ENCODE data around the gene STXBP2.

The STXBP2 gene

DNA sequence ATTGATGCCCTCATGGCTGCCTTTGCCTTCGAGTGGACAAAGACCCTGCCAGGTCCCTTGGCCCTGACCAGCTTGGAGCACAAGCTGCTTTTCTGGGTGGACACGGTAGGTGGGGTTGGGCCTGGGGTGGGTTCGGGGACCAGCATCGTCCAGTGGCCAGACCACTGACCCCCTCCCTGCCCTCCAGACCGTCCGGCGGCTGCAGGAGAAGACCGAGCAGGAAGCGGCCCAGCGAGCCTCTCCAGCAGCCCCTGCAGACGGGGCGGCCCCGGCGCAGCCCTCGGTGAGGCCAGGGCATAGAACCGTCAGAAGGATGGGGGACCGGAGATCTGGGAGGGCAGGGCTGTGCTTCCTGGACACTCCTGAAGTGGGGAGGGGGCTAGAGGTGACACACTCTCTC is 30.6 kb upstream of the STXBP2 start:
- peak overlapping the region; percentile 41 for H2BK12ac ChIP-seq (ENCODE audit: low read length)
- H3K36me3 ChIP-seq (replicated peaks in 1 of 2; ENCODE audit: control insufficient read depth in 2 of 2, insufficient read depth in 2 of 2, low read length in 2 of 2) = peaks cover 0 to 5% of the 10 kb centered on the region in 2 donors
- no peak overlapping the region for H3K4me2 ChIP-seq (ENCODE audit: insufficient read depth, low read length, poor library complexity, severe bottlenecking)
- peak overlapping the region in 1 of 2 donors; percentile 29 for H3K4me3 ChIP-seq (ENCODE audit: low read length in 2 of 2)
- H3K4ac ChIP-seq (ENCODE audit: low read length) = no peak overlapping the region
- H2BK15ac ChIP-seq (ENCODE audit: low read length) = no peak overlapping the region
- H3K79me1 ChIP-seq (ENCODE audit: low read depth, low read length) = peaks cover 2% of the 10 kb centered on the region
- no peak overlapping the region for H3K27ac ChIP-seq (replicated peaks; ENCODE audit: low read length)
- no peaks in the 10 kb centered on the region for H3K4me1 ChIP-seq (ENCODE audit: control insufficient read depth in 2 of 2, insufficient read depth in 1 of 2, low read depth in 1 of 2, low read length in 2 of 2)
- H3K9ac ChIP-seq (ENCODE audit: low read depth, low read length, poor library complexity) = peak overlapping the region; percentile 21
- H3K18ac ChIP-seq (ENCODE audit: low read length) = no peak overlapping the region
- DNase-seq (ENCODE audit: low spot score) = no peak
- H2BK120ac ChIP-seq (ENCODE audit: low read depth, low read length) = no peak overlapping the region
- no peak overlapping the region for H3K14ac ChIP-seq (ENCODE audit: low read length)
- H3K23ac ChIP-seq (ENCODE audit: low read depth, low read length, poor library complexity) = peak overlapping the region; percentile 65
- no peak overlapping the region for H4K91ac ChIP-seq (ENCODE audit: low read depth, low read length, poor library complexity)
- no peak overlapping the region for H2AK5ac ChIP-seq (ENCODE audit: low read depth, low read length)
- no peak overlapping the region for H4K8ac ChIP-seq (ENCODE audit: low read depth, low read length)
- H2BK5ac ChIP-seq (ENCODE audit: low read length) = no peak overlapping the region
- no peaks in the 10 kb centered on the region for H3K27me3 ChIP-seq (ENCODE audit: control insufficient read depth in 3 of 3, insufficient read depth in 3 of 3, low read depth in 1 of 3, low read length in 3 of 3)
- H2AFZ ChIP-seq (ENCODE audit: low read length) = no peak overlapping the region
- H3K9me3 ChIP-seq (replicated peaks in 1 of 2; ENCODE audit: control insufficient read depth in 2 of 2, insufficient read depth in 1 of 2, low read depth in 1 of 2, low read length in 2 of 2) = no peaks in the 10 kb centered on the region
- no CpG with 5 or more reads among the region's 17 CpGs for WGBS, 2 donors (ENCODE audit: extremely low coverage in 2 of 2, insufficient read length in 2 of 2, insufficient replicate concordance in 1 of 2)

DNA sequence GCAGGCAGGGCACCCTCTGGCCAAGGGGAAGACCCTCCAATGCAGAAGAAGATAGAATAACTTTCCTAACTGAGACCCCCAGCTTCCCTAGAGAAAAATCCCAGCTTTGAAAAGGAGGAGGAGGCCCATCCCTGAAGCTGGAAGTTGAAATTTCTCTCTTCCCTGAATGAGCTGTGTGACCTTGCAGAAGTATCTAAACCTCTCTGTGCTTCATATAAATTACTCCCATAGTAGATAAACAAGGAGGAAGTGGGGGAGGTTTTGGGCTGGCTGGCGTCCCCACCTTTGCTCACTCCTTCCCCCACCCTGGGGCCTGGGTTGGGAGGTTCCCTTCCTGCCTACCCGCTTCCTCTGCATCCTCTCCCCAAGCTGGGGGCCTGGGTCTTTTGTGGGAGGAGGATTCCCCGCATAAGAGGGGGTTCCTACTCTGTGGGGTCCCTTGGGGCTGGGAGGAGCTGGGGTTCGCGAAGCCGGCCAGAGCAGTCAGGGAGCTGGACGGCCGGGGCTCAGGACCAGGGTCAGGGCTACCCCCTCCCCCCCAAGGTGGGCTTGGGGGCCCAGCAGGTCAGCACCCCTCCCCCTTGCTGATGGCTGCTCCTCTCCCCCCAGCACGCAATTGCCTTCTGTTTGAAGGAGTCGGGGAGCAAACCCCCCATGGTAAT is 29.6 kb upstream of the STXBP2 start:
- Histone ChIP-seq H3K4me1 (ENCODE audit: control insufficient read depth in 2 of 2, insufficient read depth in 1 of 2, low read depth in 1 of 2, low read length in 2 of 2) (no peaks in the 10 kb centered on the region), H2AFZ (ENCODE audit: low read length) (no peak overlapping the region), H3K14ac (ENCODE audit: low read length) (no peak overlapping the region), H3K79me1 (ENCODE audit: low read depth, low read length) (peaks cover 2% of the 10 kb centered on the region), H2BK120ac (ENCODE audit: low read depth, low read length) (no peak overlapping the region), H3K23ac (ENCODE audit: low read depth, low read length, poor library complexity) (no peak overlapping the region), H3K36me3 (replicated peaks in 1 of 2; ENCODE audit: control insufficient read depth in 2 of 2, insufficient read depth in 2 of 2, low read length in 2 of 2) (peaks cover 1 to 7% of the 10 kb centered on the region in 2 donors), H3K4ac (ENCODE audit: low read length) (no peak overlapping the region), H3K27ac (replicated peaks; ENCODE audit: low read length) (no peak overlapping the region), H2BK15ac (ENCODE audit: low read length) (no peak overlapping the region), H3K9me3 (replicated peaks in 1 of 2; ENCODE audit: control insufficient read depth in 2 of 2, insufficient read depth in 1 of 2, low read depth in 1 of 2, low read length in 2 of 2) (no peaks in the 10 kb centered on the region), H4K8ac (ENCODE audit: low read depth, low read length) (no peak overlapping the region), H3K18ac (ENCODE audit: low read length) (no peak overlapping the region), H4K91ac (ENCODE audit: low read depth, low read length, poor library complexity) (no peak overlapping the region), H3K4me2 (ENCODE audit: insufficient read depth, low read length, poor library complexity, severe bottlenecking) (no peak overlapping the region), H2BK12ac (ENCODE audit: low read length) (no peak overlapping the region), H2BK5ac (ENCODE audit: low read length) (peak overlapping the region; percentile 24), H2AK5ac (ENCODE audit: low read depth, low read length) (no peak overlapping the region), H3K27me3 (ENCODE audit: control insufficient read depth in 3 of 3, insufficient read depth in 3 of 3, low read depth in 1 of 3, low read length in 3 of 3) (no peaks in the 10 kb centered on the region), H3K4me3 (ENCODE audit: low read length in 2 of 2) (no peak overlapping the region), H3K9ac (ENCODE audit: low read depth, low read length, poor library complexity) (no peak overlapping the region)
- WGBS, 2 donors (ENCODE audit: extremely low coverage in 2 of 2, insufficient read length in 2 of 2, insufficient replicate concordance in 1 of 2) = no CpG with 5 or more reads among the region's 10 CpGs
- DNase-seq (ENCODE audit: low spot score) = no peak

DNA sequence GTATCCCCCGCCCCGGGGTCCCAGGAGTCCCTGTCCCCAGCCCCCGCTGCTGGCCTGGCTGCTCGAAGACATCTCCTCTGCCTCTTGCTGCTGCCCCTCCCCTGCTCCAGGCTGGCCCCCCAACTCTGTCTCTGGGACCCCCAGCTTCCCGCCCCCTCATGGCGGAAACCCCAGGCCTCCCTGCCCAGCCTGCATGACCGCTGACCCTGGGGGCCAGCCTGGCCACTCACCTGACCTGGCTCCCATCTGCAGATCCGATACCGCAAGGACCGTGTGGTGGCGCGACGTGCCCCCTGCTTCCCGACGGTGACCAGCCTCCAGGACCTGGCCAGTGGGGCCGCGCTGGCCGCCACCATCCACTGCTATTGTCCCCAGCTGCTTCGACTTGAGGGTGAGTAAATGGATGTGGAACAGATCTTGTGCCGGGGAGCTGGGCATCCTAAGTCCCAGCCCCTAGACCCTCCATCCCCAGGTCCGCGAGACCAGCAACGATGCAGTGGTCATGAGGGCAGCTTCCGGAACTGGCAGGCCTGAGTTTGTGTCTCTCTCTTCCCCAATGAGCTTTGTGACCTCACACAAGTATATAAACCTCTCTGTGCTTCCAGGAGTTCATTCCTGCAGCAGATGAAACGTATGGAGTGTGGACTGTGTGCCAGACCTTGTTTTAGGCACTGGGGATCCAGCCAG is 28.9 kb upstream of the STXBP2 start:
- no CpG with 5 or more reads among the region's 25 CpGs for WGBS, 2 donors (ENCODE audit: extremely low coverage in 2 of 2, insufficient read length in 2 of 2, insufficient replicate concordance in 1 of 2)

DNA sequence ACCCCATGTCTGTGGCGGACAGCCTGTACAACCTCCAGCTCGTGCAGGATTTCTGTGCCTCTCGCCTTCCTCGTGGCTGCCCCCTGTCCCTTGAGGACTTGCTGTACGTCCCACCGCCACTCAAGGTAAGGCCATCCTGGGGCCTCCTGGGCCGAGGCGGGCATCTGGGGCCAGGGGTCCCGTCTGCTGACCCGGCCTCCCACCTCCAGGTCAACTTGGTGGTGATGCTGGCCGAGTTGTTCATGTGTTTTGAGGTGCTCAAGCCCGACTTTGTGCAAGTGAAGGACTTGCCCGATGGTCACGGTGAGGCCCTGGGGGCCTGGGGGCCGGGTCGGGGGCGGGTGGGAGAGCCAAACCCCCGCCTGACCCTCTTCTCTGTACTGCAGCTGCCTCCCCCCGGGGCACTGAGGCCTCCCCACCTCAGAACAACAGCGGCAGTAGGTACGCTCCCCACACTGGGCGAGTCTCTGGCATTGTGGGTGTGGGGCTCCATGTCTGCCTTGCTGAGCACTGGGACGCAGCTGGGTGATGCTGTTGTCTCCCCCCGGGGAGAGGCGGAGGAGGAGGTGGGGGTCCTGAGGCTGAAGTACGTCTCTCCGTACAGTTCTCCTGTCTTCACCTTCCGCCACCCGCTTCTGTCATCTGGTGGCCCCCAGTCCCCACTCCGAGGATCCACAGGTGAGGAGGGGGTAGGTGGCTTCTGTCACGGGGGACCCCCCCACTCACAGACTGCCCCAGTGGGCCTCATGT is 26.2 kb upstream of the STXBP2 start:
- Histone ChIP-seq H3K23ac (ENCODE audit: low read depth, low read length, poor library complexity) (no peak overlapping the region), H3K4ac (ENCODE audit: low read length) (no peak overlapping the region), H3K4me1 (ENCODE audit: control insufficient read depth in 2 of 2, insufficient read depth in 1 of 2, low read depth in 1 of 2, low read length in 2 of 2) (no peaks in the 10 kb centered on the region), H3K27me3 (ENCODE audit: control insufficient read depth in 3 of 3, insufficient read depth in 3 of 3, low read depth in 1 of 3, low read length in 3 of 3) (no peaks in the 10 kb centered on the region), H3K36me3 (replicated peaks in 1 of 2; ENCODE audit: control insufficient read depth in 2 of 2, insufficient read depth in 2 of 2, low read length in 2 of 2) (peaks cover 3 to 11% of the 10 kb centered on the region in 2 donors), H3K9me3 (replicated peaks in 1 of 2; ENCODE audit: control insufficient read depth in 2 of 2, insufficient read depth in 1 of 2, low read depth in 1 of 2, low read length in 2 of 2) (no peaks in the 10 kb centered on the region), H2BK15ac (ENCODE audit: low read length) (no peak overlapping the region), H3K18ac (ENCODE audit: low read length) (no peak overlapping the region), H3K9ac (ENCODE audit: low read depth, low read length, poor library complexity) (no peak overlapping the region), H3K79me1 (ENCODE audit: low read depth, low read length) (peaks cover 2% of the 10 kb centered on the region), H2AFZ (ENCODE audit: low read length) (no peak overlapping the region), H4K91ac (ENCODE audit: low read depth, low read length, poor library complexity) (no peak overlapping the region), H3K4me2 (ENCODE audit: insufficient read depth, low read length, poor library complexity, severe bottlenecking) (no peak overlapping the region), H2BK120ac (ENCODE audit: low read depth, low read length) (no peak overlapping the region), H3K4me3 (ENCODE audit: low read length in 2 of 2) (no peak overlapping the region), H2BK12ac (ENCODE audit: low read length) (peak overlapping the region; percentile 10), H2BK5ac (ENCODE audit: low read length) (no peak overlapping the region), H3K27ac (replicated peaks; ENCODE audit: low read length) (no peak overlapping the region), H3K14ac (ENCODE audit: low read length) (no peak overlapping the region), H4K8ac (ENCODE audit: low read depth, low read length) (no peak overlapping the region), H2AK5ac (ENCODE audit: low read depth, low read length) (no peak overlapping the region)
- no peak for DNase-seq (ENCODE audit: low spot score)
- WGBS, 2 donors (ENCODE audit: extremely low coverage in 2 of 2, insufficient read length in 2 of 2, insufficient replicate concordance in 1 of 2) = no CpG with 5 or more reads among the region's 31 CpGs

More for the DNA sequence above, 28.9 kb upstream of the STXBP2 start:
- no peak overlapping the region for H3K27ac ChIP-seq (replicated peaks; ENCODE audit: low read length)
- H3K79me1 ChIP-seq (ENCODE audit: low read depth, low read length) = peaks cover 2% of the 10 kb centered on the region
- no peak overlapping the region for H2AK5ac ChIP-seq (ENCODE audit: low read depth, low read length)
- H3K14ac ChIP-seq (ENCODE audit: low read length) = no peak overlapping the region
- H3K4ac ChIP-seq (ENCODE audit: low read length) = no peak overlapping the region
- H4K91ac ChIP-seq (ENCODE audit: low read depth, low read length, poor library complexity) = no peak overlapping the region
- H4K8ac ChIP-seq (ENCODE audit: low read depth, low read length) = no peak overlapping the region
- H3K18ac ChIP-seq (ENCODE audit: low read length) = no peak overlapping the region
- no peak overlapping the region for H3K4me3 ChIP-seq (ENCODE audit: low read length in 2 of 2)
- H3K27me3 ChIP-seq (ENCODE audit: control insufficient read depth in 3 of 3, insufficient read depth in 3 of 3, low read depth in 1 of 3, low read length in 3 of 3) = no peaks in the 10 kb centered on the region
- H3K4me1 ChIP-seq (ENCODE audit: control insufficient read depth in 2 of 2, insufficient read depth in 1 of 2, low read depth in 1 of 2, low read length in 2 of 2) = no peaks in the 10 kb centered on the region
- no peaks in the 10 kb centered on the region for H3K9me3 ChIP-seq (replicated peaks in 1 of 2; ENCODE audit: control insufficient read depth in 2 of 2, insufficient read depth in 1 of 2, low read depth in 1 of 2, low read length in 2 of 2)
- peak overlapping the region; percentile 24 for H2BK5ac ChIP-seq (ENCODE audit: low read length)
- no peak for DNase-seq (ENCODE audit: low spot score)
- H3K9ac ChIP-seq (ENCODE audit: low read depth, low read length, poor library complexity) = no peak overlapping the region
- peaks cover 3 to 7% of the 10 kb centered on the region in 2 donors for H3K36me3 ChIP-seq (replicated peaks in 1 of 2; ENCODE audit: control insufficient read depth in 2 of 2, insufficient read depth in 2 of 2, low read length in 2 of 2)
- peak overlapping the region; percentile 22 for H2BK12ac ChIP-seq (ENCODE audit: low read length)
- H2BK120ac ChIP-seq (ENCODE audit: low read depth, low read length) = no peak overlapping the region
- H3K4me2 ChIP-seq (ENCODE audit: insufficient read depth, low read length, poor library complexity, severe bottlenecking) = no peak overlapping the region
- no peak overlapping the region for H2AFZ ChIP-seq (ENCODE audit: low read length)
- no peak overlapping the region for H2BK15ac ChIP-seq (ENCODE audit: low read length)
- H3K23ac ChIP-seq (ENCODE audit: low read depth, low read length, poor library complexity) = peak overlapping the region; percentile 73
